Fibroblast of lung (primary cell): ENCODE results near the gene METTL8.

Experiments
- EZH2 ChIP-seq: IDR thresholded peaks from 2 replicates; pipeline ENCODE4 v1.5.1; 2012; ENCODE audit warnings: low read length, control low read depth, mild to moderate bottlenecking; ENCODE audit errors: missing control alignments
- TF ChIP-seq, protein P1 (sequence below), 2 donors: IDR thresholded peaks in 1 of 2; conservative IDR thresholded peaks in 1 of 2; 1 replicate in 1 of 2; 2 replicates in 1 of 2; pipeline ENCODE4 v1.5.1; 2011 to 2012; ENCODE audit warnings: low read length in 2 of 2, control low read depth in 1 of 2, inconsistent platforms in 1 of 2, low read depth in 1 of 2, mild to moderate bottlenecking in 1 of 2

DNA sequence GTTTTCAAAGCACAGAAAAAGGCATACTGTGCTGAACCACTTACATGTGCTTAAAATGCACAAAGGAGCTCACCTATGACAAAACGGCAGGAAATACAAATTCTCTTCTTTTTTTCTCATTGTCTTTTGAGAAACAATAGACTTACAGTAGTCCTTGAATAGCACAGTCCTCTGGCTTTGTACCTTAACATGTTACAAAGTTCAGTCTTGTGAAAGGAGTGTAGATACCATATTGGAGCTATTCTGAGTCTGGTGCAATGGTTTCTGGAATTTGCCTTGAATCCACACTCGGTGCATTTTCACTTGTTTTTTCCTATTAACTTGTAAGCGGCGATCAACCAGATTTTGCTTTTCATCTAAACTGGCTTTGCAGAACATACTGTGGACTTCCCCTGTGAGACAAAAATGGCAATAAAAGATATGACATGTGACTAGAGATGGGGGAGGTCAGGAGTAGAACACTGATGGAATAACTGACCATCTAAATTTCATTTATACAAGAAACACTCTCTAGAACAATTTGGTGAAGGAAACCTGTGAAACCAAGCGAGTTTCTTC is 109.7 kb downstream of the METTL8 start:
- TF ChIP-seq, protein P1, sequence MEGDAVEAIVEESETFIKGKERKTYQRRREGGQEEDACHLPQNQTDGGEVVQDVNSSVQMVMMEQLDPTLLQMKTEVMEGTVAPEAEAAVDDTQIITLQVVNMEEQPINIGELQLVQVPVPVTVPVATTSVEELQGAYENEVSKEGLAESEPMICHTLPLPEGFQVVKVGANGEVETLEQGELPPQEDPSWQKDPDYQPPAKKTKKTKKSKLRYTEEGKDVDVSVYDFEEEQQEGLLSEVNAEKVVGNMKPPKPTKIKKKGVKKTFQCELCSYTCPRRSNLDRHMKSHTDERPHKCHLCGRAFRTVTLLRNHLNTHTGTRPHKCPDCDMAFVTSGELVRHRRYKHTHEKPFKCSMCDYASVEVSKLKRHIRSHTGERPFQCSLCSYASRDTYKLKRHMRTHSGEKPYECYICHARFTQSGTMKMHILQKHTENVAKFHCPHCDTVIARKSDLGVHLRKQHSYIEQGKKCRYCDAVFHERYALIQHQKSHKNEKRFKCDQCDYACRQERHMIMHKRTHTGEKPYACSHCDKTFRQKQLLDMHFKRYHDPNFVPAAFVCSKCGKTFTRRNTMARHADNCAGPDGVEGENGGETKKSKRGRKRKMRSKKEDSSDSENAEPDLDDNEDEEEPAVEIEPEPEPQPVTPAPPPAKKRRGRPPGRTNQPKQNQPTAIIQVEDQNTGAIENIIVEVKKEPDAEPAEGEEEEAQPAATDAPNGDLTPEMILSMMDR (conservative IDR thresholded peaks at IDR 0.05 in 1 of 2, IDR thresholded peaks at IDR 0.05 in 1 of 2; ENCODE audit: low read depth in 1 of 2, low read length in 2 of 2) = no peak
- no peak for TF ChIP-seq EZH2
